GM10847 (cell line): ENCODE measurements around the gene KLK13.

Source experiments
- POLR2A ChIP-seq: IDR thresholded peaks from 2 replicates; pipeline ENCODE4 v1.6.1; 2011; ENCODE audit not compliant: insufficient read length; ENCODE audit errors: extremely low read depth

The KLK13 gene

DNA sequence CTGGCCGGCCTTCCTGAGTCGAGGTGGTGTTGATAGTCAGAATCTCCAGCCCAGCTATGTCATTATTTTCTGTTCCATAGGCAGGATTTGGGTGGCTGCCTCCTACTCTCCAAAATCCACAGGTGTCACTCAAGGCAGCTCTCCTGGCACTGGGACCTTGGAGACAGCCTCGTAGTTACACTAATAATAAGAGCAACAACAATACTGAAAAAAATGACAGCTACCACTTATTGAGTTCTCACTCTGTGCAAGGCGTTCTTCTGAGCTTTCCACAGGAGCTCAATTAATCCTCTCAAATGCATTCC is 17.9 kb downstream of the KLK13 start:
- no peak for TF ChIP-seq POLR2A

- TF ChIP-seq POLR2A: no peak
Measured at GRCh38 chr19:51044327-51044726, 20.6 kb downstream of the KLK13 start.

DNA sequence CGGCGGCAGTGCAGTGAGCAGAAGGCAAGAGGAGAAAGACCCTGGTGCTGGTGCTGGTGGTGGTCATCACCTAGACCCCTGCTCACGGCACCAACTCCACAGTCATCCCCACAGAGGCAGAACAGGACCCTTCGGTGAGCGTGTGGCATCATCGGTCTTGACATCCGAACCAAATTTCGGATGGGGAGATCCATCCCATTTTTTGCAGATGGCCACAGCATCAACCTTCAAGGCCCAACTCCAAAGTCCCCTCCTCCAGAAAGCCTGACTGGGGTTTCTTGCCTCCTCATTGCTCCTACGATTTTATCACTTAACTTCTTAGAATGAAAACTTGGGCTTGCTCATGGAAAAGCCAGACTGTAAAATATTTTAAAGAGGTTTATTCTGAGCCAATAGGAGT is 21.4 kb downstream of the KLK13 start:
- no peak for TF ChIP-seq POLR2A

GRCh38 chr19:51040151-51040550 is 24.7 kb downstream of the KLK13 start:
- no peak for TF ChIP-seq POLR2A

GRCh38 chr19:51036519-51036918 is 28.4 kb downstream of the KLK13 start:
- no peak for TF ChIP-seq POLR2A

- no peak for TF ChIP-seq POLR2A
Measured at GRCh38 chr19:51034704-51035103, 30.2 kb downstream of the KLK13 start, which contains the start of gene KLK12. Gene KLK12, minus strand, starts transcription at chr19:51035002. Its CDS starts 381 bp downstream, at chr19:51034621.

- no peak for TF ChIP-seq POLR2A
Measured at GRCh38 chr19:51031880-51032225, 33.0 kb downstream of the KLK13 start.

DNA sequence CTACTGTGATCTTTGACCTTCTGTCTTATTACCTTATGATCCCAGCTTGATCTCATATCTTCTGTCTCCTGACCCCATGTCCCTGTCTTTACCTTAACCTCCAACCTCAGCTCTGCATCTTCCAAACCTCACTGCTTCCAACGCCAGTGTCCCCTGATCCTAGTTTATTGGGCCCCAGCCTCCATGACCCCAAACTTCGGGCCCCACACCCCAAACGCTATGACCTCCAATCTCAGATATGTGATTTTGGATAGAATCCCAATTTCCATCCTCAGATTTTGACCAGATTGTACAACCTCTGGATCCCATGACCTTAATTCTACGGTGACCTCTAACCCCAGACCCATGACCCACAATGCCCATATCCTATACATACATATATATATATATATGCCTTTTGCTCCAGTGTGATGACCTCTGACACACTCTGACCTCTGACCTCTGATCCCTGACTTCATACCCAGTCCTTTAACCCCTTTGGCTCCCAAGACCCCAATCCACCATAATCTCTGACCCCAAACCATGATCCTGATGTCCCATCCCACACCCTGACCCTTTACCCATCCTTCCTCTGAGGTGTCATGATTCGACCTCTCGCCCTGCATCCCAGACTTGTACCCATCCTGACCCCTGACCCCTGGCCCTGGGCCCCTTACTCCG is 33.5 kb downstream of the KLK13 start:
- TF ChIP-seq POLR2A: no peak

- no peak for TF ChIP-seq POLR2A
Measured at GRCh38 chr19:51030631-51031030, 34.3 kb downstream of the KLK13 start.

DNA sequence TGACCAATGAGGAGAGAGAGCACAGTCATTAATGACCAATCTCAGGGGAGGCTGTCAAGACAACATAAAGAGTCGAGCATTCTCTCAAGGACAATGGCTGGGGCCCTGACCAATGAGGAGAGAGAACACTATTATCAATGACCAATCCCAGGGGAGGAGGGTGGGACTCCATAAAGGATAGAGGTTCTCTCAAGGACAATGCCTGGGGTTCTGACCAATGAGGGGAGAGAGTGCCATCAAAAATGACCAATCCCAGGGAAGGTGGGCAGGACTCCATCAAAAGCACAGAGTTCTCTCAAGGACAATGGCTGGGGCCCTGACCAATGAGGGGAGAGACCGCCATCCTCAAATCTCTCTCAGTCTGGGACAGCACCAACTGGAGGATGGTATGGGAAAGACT is 35.2 kb downstream of the KLK13 start:
- no peak for TF ChIP-seq POLR2A

GRCh38 chr19:51027873-51028272 is 37.0 kb downstream of the KLK13 start:
- TF ChIP-seq POLR2A: no peak

DNA sequence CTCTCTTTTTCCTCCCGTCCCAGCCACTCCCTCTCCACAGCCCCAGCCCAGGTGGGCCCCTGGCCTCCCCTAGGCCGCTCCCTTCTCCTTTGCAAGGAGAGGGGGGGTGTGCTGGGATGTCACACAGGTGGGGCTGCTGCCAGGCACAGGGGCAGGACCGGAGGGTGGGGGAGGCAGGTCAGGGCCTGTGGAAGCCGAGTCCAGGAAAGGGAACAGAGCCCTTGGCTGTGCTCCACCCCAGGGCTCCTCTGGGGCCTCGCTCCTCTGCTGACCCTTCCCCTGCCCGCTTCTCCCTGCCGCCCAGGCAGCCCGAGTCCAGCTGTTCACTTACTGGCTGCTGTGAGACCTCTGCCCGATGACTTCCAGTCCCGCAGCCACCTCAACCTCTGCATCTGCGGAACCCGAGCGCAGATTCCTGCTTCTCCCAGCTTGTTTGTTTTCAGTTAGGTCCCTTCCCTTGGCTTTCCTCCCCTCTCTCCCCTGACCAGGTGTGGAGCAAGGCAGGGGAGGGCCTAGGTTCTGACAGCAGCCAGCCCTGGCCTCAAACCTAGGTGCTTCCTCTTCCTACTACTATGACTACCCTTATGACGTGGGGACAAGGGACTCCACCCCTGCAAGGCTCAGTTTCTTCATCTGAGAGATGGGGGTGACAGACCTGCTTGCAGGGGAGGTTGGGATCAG is 37.6 kb downstream of the KLK13 start:
- no peak for TF ChIP-seq POLR2A

DNA sequence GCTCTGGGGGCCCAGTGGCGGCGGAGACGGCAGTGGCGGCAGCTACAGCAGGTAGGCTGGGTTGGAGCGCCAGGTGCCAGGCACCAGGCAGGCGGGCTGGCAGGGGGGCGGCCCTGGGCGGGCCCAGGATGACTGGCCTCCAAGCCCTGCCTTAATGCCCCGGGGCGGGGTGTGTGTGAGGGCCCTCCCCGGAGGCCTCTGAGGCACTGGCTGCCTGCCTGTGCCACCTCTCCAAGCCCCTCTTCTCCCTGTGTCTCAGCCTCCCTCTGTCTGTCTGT is 38.4 kb downstream of the KLK13 start, which contains the start of gene KLK11:
Gene KLK11, minus strand, starts transcription at position 63 of the 278 bp plus-strand sequence. CDS start 985 bp downstream, outside the sequence.
- no peak for TF ChIP-seq POLR2A

DNA sequence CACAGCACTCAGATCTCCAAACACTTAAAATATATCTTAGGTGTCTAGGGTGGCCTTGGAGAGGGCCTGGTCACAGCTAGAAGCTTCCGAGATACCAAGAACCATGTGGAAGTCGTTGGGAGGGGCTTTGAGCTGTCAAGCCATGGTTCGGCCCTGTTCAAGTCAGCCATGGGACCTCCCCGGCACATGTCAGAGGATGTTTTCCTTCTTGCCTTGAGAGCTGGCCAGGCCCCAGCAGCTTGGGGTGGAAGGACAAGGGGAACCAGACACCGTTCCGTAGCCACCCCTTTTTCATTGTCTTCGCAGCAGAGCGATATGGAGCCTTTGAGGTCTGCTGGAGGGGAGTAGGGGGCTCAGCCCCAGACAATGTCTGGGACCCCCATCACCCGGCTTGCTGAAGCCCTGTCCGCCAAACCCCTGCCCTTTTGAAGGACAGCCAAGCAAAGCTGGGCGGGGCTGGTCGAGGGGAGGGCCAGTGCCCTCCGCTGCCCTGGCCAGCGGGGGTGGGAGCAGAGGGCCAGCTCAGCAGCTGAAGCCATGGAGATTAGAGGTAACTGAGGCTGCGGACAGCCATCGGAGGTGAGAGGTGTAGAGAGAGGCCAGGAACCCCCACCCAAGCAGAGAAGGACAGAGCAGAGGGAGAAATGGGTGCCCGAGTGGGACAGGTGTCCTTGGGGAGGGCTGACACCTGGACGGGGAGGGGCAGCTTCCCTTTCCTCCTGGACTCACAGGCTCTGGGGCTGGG is 38.9 kb downstream of the KLK13 start:
- TF ChIP-seq POLR2A: no peak

GRCh38 chr19:51025401-51025800 is 39.5 kb downstream of the KLK13 start:
- TF ChIP-seq POLR2A: no peak

GRCh38 chr19:51024924-51025323 is 40.0 kb downstream of the KLK13 start:
- TF ChIP-seq POLR2A: no peak
